Retinal pigment epithelial cell (primary cell): ENCODE results near the gene MGLL.
A peak's percentile ranks its signal among the peaks of the same experiment; 100 is the strongest.

Experiments
- DNase-seq: peaks from one replicate; pipeline ENCODE4 v3.0.0-alpha.2; 2010; ENCODE audit warnings: low read depth
- H3K4me3 ChIP-seq: 2 replicates; pipeline ENCODE4 v1.5.1; 2011; ENCODE audit warnings: mild to moderate bottlenecking, low read length, control low read depth, moderate library complexity
- TF ChIP-seq, protein P1 (sequence below): conservative IDR thresholded peaks from 2 replicates; pipeline ENCODE4 v1.5.1; 2011; ENCODE audit warnings: low read depth, low read length, control low read depth, inconsistent platforms

MGLL gene

DNA sequence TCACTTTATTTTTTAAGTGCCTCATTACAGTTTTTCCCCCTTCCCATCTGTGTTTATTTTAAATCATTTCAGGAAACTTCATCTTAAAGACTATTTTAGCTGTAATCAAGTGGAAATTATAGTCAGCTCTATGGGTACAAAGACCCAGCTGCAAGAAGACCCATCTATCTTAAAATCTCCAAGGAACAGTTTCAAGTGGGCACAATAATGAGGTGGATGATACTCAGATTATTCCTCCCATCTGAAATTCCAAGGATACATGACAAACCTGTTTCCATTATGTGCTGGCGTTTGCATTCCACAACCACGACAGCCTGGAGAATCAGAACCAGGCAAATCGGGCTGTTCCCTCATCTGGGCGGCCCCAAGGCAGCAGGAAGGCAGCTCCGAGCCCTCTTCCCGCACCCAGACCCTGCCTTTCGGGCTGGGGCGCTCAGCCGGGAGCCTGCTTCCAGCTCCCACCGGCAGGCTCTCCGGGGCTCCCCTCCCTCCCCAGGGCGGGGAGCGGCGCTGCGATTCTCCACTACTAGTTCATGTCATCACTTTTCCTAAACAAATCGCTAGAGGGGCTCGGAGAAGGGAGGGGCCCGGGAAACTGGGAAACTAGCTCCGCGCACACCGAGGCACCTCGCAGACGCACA lies at the start of gene MGLL:
Gene MGLL, minus strand, starts transcription at position 475 of the 641 bp plus-strand sequence. Its CDS starts 197 bp downstream, at position 278.
- DNase-seq = no peak
- TF ChIP-seq, protein P1, sequence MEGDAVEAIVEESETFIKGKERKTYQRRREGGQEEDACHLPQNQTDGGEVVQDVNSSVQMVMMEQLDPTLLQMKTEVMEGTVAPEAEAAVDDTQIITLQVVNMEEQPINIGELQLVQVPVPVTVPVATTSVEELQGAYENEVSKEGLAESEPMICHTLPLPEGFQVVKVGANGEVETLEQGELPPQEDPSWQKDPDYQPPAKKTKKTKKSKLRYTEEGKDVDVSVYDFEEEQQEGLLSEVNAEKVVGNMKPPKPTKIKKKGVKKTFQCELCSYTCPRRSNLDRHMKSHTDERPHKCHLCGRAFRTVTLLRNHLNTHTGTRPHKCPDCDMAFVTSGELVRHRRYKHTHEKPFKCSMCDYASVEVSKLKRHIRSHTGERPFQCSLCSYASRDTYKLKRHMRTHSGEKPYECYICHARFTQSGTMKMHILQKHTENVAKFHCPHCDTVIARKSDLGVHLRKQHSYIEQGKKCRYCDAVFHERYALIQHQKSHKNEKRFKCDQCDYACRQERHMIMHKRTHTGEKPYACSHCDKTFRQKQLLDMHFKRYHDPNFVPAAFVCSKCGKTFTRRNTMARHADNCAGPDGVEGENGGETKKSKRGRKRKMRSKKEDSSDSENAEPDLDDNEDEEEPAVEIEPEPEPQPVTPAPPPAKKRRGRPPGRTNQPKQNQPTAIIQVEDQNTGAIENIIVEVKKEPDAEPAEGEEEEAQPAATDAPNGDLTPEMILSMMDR = no peak
- H3K4me3 ChIP-seq = peak within 1 kb of the TSS; percentile 67

- no peak for DNase-seq
- TF ChIP-seq, protein P1 = no peak
- no peak overlapping the region for H3K4me3 ChIP-seq
Measured at GRCh38 chr3:127870156-127870555, 47.8 kb upstream of the MGLL start.

- TF ChIP-seq, protein P1 = no peak
- DNase-seq = no peak
- H3K4me3 ChIP-seq = no peak overlapping the region
Measured at GRCh38 chr3:127867986-127868385, 45.7 kb upstream of the MGLL start.

DNA sequence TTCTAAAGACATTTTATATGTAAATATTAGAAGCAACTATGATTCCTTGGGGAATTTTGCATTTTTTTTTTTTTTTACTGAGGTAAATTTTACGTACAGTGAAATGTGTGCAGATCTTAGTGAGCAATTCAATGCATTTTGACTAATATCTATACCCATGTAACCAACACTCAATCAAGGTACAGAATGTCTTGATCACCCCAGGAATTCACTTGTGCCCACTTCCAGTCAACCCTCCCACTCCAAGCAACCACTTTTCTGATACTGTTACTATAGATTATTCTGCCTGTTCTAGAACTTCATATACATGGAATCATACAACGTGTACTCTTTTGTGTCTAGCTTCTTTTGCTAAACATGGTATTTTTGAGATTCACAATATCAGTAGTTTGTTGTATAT lies 45.1 kb upstream of the MGLL start:
- no peak for DNase-seq
- H3K4me3 ChIP-seq = no peak overlapping the region
- TF ChIP-seq, protein P1 = no peak

GRCh38 chr3:127865941-127866340 lies 43.6 kb upstream of the MGLL start:
- no peak for DNase-seq
- no peak overlapping the region for H3K4me3 ChIP-seq
- TF ChIP-seq, protein P1 = no peak

GRCh38 chr3:127860211-127860696 lies 37.9 kb upstream of the MGLL start:
- no peak for DNase-seq
- H3K4me3 ChIP-seq = no peak overlapping the region
- TF ChIP-seq, protein P1 = no peak

GRCh38 chr3:127859730-127860129 lies 37.4 kb upstream of the MGLL start:
- H3K4me3 ChIP-seq = no peak overlapping the region
- TF ChIP-seq, protein P1 = no peak
- no peak for DNase-seq
